Mucosa of descending colon (tissue), 3 donors: ENCODE data around the gene F8. TPM values are rescaled to one million over a fixed set of nuclear protein-coding genes. Genes with fewer than 3 reads are reported as not detected.

Experiments
- ATAC-seq: fragments of 200-7000 bp; cut with Tn5 transposase; one replicate; pipeline ENCODE4 v1.9.1; 2020; ENCODE audit warnings: mild to moderate bottlenecking, moderate library complexity
- DNase-seq, 3 donors: peaks; one replicate each; pipeline ENCODE4 v3.0.0-alpha.2; 2020
- H3K36me3 ChIP-seq: fragments of 200-600 bp; one replicate; pipeline ENCODE4 v1.8.0; 2021; ENCODE audit warnings: low read depth, mild to moderate bottlenecking
- H3K4me1 ChIP-seq: fragments of 200-600 bp; one replicate; pipeline ENCODE4 v1.8.0; 2021; ENCODE audit warnings: low read depth, mild to moderate bottlenecking
- H3K4me3 ChIP-seq: fragments of 200-600 bp; one replicate; pipeline ENCODE4 v1.8.0; 2021; ENCODE audit warnings: mild to moderate bottlenecking
- H3K9me3 ChIP-seq: fragments of 200-600 bp; one replicate; pipeline ENCODE4 v1.8.0; 2021; ENCODE audit warnings: mild to moderate bottlenecking
- CTCF ChIP-seq: fragments of 200-600 bp; IDR thresholded peaks from one replicate; pipeline ENCODE4 v1.8.0; 2022; ENCODE audit warnings: antibody characterized with exemption, mild to moderate bottlenecking
- intact Hi-C, 2 donors: fragments of 100-400 bp; cut with DNase I in 1 of 2; cut with micrococcal nuclease in 1 of 2; formaldehyde crosslinking; loops; one replicate each; pipeline versions ENCODE4 v1.11.0 to v1.11.1; 2022; cut with DNase I, micrococcal nuclease
- total RNA-seq, 3 donors: library from RNA; stranded (reverse); fragmentation: NEBNext Ultra II Directional in 2 of 3; extraction: Animal tissue kit (Norgen Biotek cat#: 25700) in 2 of 3; gene quantifications; one replicate each; pipeline versions ENCODE4 v1.2.1 to v1.2.4, GENCODE V29; 2021 to 2023
- donor health status: DM: no; HTN: no; CAD: no; lungs with moderate emphysema.
- donor health status: DM: no; HTN: no; CAD: no.
- donor health status: DM: no; HTN: yes; CAD: no.

Gene F8
- total RNA-seq, 3 donors from 2014 or later, result 2.8 to 14.0 (median 5.4) TPM

GRCh38 chrX:154815274-154815818 lies 207.2 kb downstream of the F8 start:
- intact Hi-C loops, result no loop called here
- no peak for TF ChIP-seq CTCF
- no peaks in the 10 kb centered on the region for H3K36me3 ChIP-seq
- no peak for DNase-seq
- H3K4me1 ChIP-seq, result no peaks in the 10 kb centered on the region
- H3K9me3 ChIP-seq, result no peaks in the 10 kb centered on the region
- no peak overlapping the region for H3K4me3 ChIP-seq
- ATAC-seq, result no peak

DNA sequence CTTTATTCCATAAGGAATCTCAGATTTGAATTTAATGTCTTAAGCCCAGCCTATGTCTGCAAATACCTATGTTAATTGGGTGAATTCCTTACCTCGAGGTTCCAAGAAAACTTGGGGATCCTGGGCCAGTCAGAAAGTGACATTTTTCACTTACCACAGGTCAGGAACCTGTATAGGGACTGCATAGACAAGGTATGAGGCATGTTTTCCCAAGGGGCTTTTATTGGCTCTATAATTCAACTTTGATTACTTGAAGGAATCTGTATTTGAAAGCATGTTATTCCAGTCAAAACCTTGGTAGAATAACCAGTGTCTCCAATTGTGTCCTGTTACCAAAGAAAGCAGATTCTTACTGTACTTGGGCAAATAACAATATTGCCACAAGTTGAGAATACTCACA lies 208.7 kb downstream of the F8 start:
- H3K9me3 ChIP-seq, result no peaks in the 10 kb centered on the region
- ATAC-seq (no peak), DNase-seq (no peak)
- no peaks in the 10 kb centered on the region for H3K4me1 ChIP-seq
- H3K36me3 ChIP-seq, result no peaks in the 10 kb centered on the region
- intact Hi-C loops, result no loop called here
- no peak for TF ChIP-seq CTCF
- no peak overlapping the region for H3K4me3 ChIP-seq

DNA sequence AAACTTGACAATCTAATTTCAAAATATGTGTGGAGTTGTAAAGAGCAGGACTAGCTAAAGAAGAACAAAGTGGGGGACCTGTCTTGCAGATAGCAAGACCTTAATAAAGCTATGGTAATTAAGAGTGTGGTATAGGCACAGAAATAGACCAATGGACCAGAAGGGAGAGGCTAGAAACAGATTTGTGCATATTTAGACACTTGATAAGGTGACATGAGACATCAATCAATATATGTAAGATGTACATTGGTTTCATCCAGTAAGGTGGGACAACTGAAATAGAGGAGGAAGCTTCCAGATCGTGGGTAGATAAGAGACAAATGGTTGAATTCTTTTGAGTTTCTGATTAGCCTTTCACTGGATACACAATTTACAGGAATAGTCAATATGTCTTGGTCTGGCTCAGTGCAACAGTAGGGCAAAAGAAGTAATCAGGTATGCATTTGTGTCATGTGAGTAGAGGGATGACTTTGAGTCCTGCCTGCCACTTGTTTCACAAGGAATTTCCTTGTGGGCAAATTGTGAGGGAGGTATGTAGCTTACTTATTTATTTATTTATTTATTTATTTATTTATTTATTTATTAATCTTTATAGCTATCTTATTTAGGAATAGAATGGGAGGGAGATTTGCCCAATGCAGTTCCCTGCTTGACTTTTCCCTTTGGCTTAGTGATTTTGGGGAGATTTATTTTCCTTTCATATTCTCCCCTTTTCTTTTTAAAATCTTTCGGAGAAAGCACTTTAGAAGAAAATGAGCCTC lies 210.0 kb downstream of the F8 start:
- ATAC-seq (no peak), DNase-seq (no peak)
- TF ChIP-seq CTCF, result no peak
- intact Hi-C loops, result no loop called here
- H3K4me1 ChIP-seq, result no peaks in the 10 kb centered on the region
- no peaks in the 10 kb centered on the region for H3K9me3 ChIP-seq
- no peak overlapping the region for H3K4me3 ChIP-seq
- no peaks in the 10 kb centered on the region for H3K36me3 ChIP-seq

DNA sequence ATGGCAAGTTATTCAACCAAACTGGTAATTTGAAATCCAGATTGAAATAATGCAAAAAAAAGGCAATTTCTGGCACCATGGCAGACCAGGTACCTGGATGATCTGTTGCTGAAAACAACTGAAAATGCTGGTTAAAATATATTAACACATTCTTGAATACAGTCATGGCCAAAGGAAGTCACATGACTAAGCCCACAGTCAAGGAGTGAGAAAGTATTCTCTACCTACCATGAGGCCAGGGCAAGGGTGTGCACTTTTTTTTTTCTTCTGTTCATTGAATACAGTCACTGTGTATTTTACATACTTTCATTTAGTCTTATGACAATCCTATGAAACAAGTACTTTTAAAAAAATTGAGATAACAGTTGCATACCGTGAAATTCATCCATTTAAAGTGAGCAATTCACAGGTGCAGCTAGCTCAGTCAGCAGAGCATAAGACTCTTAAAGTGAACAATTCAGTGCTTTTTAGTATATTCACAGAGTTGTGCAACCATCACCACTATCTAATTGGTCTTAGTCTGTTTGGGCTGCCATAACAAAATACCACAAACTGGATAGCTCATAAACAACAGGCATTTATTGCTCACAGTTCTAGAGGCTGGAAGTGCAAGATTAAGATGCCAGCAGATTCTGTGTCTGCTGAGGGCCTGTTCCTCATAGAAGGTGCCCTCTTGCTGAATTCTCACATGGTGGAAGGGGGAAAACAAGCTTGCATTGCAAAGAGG lies 212.4 kb downstream of the F8 start:
- DNase-seq (no peak), ATAC-seq (no peak)
- Histone ChIP-seq H3K9me3 (no peaks in the 10 kb centered on the region), H3K4me1 (peaks cover 4% of the 10 kb centered on the region), H3K36me3 (no peaks in the 10 kb centered on the region), H3K4me3 (no peak overlapping the region)
- intact Hi-C loops, result no loop called here
- TF ChIP-seq CTCF, result no peak

GRCh38 chrX:154806837-154807501 lies 215.6 kb downstream of the F8 start:
- DNase-seq, result no peak
- H3K9me3 ChIP-seq, result no peaks in the 10 kb centered on the region
- peaks cover 4% of the 10 kb centered on the region for H3K4me1 ChIP-seq
- no peak for TF ChIP-seq CTCF
- no peak overlapping the region for H3K4me3 ChIP-seq
- intact Hi-C loops, result no loop called here
- H3K36me3 ChIP-seq, result no peaks in the 10 kb centered on the region
- no peak for ATAC-seq
